ENCODE data around the gene JPH3.

The JPH3 gene

DNA sequence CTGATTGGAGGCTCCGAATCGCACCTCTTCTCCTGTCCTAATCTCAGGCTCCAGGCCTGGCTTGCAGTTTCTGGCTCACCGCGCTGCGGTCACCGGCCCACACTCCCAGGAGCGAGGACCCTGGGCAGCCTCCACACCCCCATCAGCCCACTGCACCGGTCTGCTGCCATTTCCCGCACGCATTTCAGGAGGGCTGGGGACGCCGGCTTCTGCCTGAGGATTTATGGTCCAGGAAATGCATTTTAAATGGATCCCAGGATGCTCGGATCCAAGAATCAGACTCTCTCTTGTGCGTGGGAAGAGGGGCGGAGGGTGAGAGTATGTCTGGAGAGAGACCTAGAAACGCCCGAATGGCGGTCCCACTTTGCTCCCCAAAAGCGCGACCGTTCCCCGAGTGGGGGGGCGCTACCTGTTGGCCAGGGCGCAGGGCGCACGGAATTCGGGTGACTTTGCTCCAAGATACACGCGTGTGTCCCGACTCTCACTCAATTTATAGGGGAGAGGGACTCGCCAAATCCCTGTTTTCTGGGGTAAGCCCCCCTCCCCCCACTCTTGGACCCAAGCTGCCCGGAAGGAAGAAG lies 817 bp upstream of the JPH3 start:
- DNase-seq = no peak

DNA sequence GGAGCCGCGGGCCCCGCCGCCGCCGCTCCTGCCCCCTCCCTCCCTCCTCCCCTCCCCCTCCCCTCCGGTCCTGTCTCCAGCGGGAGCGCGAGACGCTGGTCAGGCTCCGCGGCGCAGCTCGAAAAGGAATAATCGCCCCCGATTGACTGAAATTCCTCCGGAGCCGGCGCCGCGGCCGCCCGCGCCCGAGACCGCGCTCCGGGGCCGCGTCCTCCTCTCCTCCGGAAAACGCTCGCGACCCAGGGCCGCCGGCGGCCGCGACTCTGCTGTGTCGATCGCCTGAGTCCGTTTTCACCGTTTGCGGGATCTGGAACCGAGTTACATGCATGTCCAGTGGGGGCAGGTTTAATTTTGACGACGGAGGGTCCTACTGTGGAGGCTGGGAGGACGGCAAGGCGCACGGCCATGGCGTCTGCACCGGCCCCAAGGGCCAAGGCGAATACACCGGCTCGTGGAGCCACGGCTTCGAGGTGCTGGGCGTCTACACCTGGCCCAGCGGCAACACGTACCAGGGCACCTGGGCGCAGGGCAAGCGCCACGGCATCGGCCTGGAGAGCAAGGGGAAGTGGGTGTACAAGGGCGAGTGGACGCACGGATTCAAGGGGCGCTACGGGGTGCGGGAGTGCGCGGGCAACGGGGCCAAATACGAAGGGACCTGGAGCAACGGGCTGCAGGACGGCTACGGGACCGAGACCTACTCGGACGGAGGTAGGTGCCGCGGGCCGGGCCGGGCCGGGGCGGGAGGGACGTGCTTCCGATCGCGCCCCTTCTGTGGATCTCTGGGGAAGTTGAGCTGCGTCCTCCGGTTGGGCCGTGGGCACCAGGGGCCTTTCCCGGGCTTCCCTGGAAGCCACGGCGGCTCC lies 744 bp downstream of the JPH3 start:
- peak in 1 of 2 experiments; percentile 4 for DNase-seq

- DNase-seq = no peak
Observed at GRCh38 chr16:87603684-87604633, 1.7 kb downstream of the JPH3 start.

- no peak for DNase-seq
Observed at GRCh38 chr16:87604634-87605111, 2.4 kb downstream of the JPH3 start.

DNA sequence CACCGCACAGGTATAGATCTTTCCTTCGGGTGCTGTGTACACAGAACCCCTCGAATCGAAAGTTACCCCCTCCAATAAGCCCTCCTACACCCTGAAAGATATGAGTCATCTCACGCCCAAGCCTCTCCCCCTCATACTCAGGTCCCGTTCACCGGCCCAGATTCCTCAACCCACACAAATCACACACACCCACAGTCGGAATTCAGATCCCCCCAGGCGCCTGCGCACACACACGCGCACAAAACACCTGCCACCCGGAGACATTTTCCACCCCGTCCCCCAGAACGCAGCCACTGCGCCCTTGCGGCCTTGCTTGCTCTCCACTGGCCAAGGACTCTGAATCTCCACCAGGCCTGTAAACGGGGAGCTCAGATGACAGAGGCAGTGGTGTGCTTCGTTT lies 4.9 kb downstream of the JPH3 start:
- DNase-seq = no peak

DNA sequence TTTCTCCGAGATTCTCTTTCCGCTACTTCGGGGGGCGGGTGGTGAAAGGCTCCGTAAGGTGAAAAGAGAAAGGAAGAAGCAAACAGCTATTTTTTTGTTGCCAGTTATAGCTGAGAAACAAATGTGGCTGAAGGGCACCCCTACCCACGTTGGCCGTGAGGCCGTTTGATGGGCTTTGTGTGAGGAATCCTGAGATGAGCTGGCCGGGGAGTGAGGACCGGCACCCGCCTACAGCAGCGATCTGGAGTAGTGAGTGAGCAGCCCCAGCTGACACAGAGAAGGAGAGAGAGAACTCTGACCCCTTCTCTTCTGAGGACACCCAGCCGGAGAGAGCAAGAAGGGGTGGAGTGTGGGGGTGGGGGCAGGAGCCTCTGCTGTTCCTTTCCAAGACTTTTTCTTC lies 5.6 kb downstream of the JPH3 start:
- no peak for DNase-seq

DNA sequence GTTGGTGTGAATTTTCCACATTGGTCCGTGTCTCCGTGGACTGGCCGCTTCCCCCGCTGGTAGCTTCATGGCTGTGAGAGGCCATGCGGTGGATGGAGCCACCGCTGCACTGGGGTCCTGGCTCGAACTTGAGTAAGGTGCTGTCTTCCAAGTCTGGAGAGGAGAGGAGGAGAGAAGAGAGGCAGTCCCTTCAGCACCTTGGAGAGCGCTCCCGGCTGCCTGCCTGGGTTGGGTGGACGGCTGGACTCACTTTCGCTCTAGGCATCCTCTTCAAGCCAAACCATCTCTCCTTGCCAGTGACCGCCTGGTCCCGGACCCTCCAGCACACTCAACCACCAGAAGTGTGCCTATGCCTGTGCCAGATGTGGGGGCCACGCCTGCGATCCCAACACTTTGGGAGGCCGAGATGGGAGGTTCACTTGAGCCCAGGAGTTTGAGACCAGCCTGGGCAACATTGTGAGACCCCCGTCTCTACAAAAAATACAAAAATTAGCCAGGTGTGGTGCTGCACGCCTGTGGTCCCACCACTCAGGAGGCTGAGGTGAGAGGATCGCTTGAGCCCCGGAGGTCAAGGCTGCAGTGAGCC lies 6.2 kb downstream of the JPH3 start:
- no peak for DNase-seq

DNA sequence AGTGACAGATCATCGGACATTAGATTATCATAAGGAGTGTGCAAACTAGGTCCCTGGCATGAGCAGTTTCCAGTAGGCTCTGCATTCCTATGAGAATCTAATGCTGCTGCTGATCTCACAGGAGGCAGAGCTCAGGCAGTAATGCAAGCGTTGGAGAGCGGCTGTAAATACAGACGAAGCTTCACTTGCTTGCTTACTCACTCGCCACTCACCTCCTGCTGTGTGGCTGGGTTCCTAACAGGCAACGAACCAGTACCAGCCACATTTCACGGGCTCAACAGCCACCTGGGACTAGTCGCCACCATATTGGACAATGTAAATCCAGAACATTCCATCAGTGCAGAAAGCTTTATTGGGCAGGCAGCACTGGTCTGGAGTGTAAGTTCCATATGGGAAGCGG lies 7.7 kb downstream of the JPH3 start:
- DNase-seq = no peak

DNA sequence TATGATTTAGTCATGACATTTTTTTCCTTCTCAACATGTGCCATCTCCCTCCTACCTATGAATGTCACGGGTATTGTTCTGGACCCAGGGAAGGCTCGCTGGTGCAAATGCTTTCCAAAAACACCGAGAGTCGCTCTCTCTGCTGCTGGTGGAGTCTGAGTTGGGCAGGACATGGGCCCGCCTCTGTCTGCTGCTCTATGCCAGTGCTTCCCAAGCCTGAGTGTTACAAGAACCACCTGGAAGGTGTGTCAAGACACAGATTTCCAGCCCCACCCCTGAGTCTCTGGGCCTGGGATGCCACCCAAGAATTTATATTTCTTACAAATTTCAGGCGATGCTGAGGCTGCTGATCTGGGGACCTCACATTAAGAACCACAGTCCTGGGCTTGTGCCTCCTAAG lies 9.1 kb downstream of the JPH3 start:
- DNase-seq = no peak

GRCh38 chr16:87613961-87614360 lies 11.7 kb downstream of the JPH3 start:
- no peak for DNase-seq

GRCh38 chr16:87615621-87616041 lies 13.3 kb downstream of the JPH3 start:
- DNase-seq = no peak

DNA sequence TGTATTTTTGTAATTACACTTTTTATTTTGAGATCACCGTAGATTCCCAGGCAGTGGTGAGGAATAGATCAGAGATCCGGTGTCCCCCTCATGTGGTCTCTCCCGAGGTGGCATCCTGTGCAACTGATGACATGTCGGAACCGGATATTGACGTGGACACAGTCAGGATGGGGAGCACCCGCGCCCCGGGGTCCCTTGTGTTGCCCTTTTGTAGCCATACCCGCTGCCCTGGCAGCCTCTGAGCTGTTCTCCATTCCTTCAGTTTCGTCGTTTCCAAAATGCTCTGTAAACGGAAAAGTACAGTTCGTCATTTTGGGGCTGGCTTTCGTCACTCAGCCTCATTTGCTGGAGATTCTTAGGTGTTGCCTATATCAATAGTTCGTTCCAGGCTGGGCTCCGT lies 14.2 kb downstream of the JPH3 start:
- no peak for DNase-seq

GRCh38 chr16:87618216-87618615 lies 15.9 kb downstream of the JPH3 start:
- no peak for DNase-seq

- no peak for DNase-seq
Observed at GRCh38 chr16:87619360-87620200, 17.3 kb downstream of the JPH3 start.

- DNase-seq = no peak
Observed at GRCh38 chr16:87620201-87620495, 17.8 kb downstream of the JPH3 start.

DNA sequence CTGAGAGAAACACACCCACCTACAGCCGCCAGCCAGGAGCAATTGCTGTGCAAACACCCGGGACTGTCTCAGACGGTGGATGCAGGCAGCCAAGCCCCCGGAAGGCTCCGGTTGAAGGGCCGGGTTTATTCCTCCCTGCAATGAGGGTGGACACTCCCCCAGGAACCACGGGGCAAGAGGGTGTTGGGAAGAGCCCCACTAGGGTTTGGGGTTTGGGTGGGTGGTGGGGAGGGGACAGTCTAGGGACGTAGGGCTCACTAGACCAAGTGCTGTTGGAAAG lies 19.2 kb downstream of the JPH3 start:
- DNase-seq = no peak

- no peak for DNase-seq
Observed at GRCh38 chr16:87621976-87622713, 19.8 kb downstream of the JPH3 start.

GRCh38 chr16:87622756-87623319 lies 20.5 kb downstream of the JPH3 start:
- DNase-seq = no peak

DNA sequence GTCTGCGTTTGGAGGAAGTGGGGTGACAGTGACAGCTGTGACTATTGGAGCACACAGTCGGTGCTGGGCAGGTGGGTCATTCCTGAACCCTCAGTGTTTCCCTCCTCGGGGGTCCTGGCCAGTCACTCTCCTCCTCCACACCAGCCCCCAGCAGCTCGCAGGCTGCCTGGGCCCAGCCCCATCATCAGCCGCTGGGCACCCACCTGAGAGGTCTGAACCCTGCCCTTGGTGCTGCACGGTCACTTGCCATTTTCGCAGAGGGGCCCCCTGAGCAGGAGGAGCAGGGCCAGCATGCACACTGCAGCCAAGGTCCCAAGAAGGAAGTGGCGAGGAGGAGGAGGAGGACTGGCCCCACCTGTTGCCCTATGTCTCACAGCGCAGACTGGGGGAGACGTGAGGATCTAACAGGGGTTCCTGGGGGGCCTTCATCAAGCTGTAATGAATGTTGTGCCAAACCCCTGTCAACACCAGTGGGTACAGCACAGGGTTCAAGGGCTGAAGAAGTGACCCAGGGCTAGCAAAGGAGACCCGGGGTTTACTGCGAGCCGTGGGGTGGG lies 23.0 kb downstream of the JPH3 start:
- no peak for DNase-seq

DNA sequence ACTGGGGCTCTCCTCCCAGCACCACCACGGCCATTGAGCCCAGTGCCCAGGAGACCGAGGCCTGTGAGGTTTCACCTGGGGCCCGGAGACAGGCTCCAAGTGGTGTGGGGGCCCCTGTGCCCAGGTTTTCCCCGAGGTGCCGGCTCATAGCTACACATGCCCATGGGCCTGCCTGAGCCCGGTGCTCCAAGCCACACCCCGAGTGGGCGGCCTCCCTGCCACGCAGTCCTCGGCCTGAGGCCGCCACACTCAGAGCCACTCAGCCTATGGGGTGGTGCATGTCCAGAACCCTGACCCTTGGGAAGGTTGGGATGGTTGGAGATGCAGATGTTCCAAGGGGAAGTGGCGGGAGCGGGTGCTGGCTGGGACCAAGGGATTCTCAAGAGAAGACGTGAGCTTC lies 24.1 kb downstream of the JPH3 start:
- no peak for DNase-seq

GRCh38 chr16:87626905-87627304 lies 24.6 kb downstream of the JPH3 start:
- no peak for DNase-seq

Measured in NCI-H1930 (cell line).